ENCODE results near the gene FAM177A1. TPM values are rescaled to one million over a fixed set of nuclear protein-coding genes. Genes with fewer than 3 reads are reported as not detected.
"Not testable (repeated sequence)": the region's sequence is repeated elsewhere in the genome, so short reads cannot be mapped to it uniquely, and the experiment has no call there.

Gene FAM177A1
- polyA plus RNA-seq, 1 donor from 2014 or later = 124 TPM

- Histone ChIP-seq H3K36me3 (ENCODE audit: insufficient read depth, low read length) (no peaks in the 10 kb centered on the region), H3K9me2 (ENCODE audit: insufficient read depth, low read length) (no peaks in the 10 kb centered on the region), H3K27me3 (ENCODE audit: insufficient read depth, low read depth, low read length) (no peaks in the 10 kb centered on the region), H3K4me3 (ENCODE audit: low read length) (no peak overlapping the region), H3K9ac (ENCODE audit: low read length) (no peak overlapping the region), H3K9me3 (ENCODE audit: low read length) (peaks cover 6% of the 10 kb centered on the region), H3K4me2 (ENCODE audit: low read length) (no peak overlapping the region), H3K79me2 (replicated peaks; ENCODE audit: insufficient read depth, low read length) (no peaks in the 10 kb centered on the region), H3F3A (ENCODE audit: insufficient read depth, low read length, poor library complexity, severe bottlenecking) (no peaks in the 10 kb centered on the region), H3K27ac (ENCODE audit: low read length) (no peak overlapping the region), H4K20me1 (ENCODE audit: insufficient read depth) (no peaks in the 10 kb centered on the region), H2AFZ (ENCODE audit: low read depth, low read length) (no peak overlapping the region)
- TF ChIP-seq, protein P1, sequence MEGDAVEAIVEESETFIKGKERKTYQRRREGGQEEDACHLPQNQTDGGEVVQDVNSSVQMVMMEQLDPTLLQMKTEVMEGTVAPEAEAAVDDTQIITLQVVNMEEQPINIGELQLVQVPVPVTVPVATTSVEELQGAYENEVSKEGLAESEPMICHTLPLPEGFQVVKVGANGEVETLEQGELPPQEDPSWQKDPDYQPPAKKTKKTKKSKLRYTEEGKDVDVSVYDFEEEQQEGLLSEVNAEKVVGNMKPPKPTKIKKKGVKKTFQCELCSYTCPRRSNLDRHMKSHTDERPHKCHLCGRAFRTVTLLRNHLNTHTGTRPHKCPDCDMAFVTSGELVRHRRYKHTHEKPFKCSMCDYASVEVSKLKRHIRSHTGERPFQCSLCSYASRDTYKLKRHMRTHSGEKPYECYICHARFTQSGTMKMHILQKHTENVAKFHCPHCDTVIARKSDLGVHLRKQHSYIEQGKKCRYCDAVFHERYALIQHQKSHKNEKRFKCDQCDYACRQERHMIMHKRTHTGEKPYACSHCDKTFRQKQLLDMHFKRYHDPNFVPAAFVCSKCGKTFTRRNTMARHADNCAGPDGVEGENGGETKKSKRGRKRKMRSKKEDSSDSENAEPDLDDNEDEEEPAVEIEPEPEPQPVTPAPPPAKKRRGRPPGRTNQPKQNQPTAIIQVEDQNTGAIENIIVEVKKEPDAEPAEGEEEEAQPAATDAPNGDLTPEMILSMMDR (IDR thresholded peaks at IDR 0.05; ENCODE audit: poor library complexity, severe bottlenecking) = no peak
- TF ChIP-seq SMC3 (conservative IDR thresholded peaks at IDR 0.05; ENCODE audit: poor library complexity) = no peak
- TF ChIP-seq POLR2AphosphoS5 (IDR thresholded peaks at IDR 0.05) = no peak
- TF ChIP-seq RAD21 (conservative IDR thresholded peaks at IDR 0.05) = no peak
- no peak for TF ChIP-seq MXI1 (conservative IDR thresholded peaks at IDR 0.05; ENCODE audit: poor library complexity, severe bottlenecking)
- TF ChIP-seq TAF1 (IDR thresholded peaks at IDR 0.05; ENCODE audit: low read depth) = no peak
- TF ChIP-seq REST (IDR thresholded peaks at IDR 0.05; ENCODE audit: borderline replicate concordance) = no peak
- no peak for TF ChIP-seq EP300 (conservative IDR thresholded peaks at IDR 0.05; ENCODE audit: poor library complexity, severe bottlenecking)
- no peak for TF ChIP-seq EZH2 (IDR thresholded peaks at IDR 0.05; ENCODE audit: borderline replicate concordance, insufficient read depth, low read length, poor library complexity, severe bottlenecking)
These were observed 13.5 kb upstream of the FAM177A1 start for GRCh38 chr14:35032562-35032961.

DNA sequence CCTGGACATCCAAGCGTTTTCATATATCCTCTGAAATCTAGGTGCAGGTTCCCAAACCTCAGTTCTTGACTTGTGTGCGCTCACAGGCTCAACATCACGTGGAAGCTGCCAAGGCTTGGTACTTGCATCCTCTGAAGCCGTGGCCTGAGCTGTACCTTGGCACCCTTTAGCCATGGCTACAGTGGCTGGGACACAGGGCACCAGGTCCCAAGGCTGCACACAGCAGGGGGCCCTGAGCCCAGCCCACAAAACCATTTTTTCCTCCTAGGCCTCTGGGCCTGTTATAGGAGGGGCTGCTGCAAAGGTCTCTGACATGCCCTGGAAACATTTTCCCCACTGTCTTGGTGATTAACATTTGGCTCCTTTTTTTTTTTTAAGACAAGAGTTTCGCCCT is 11.6 kb upstream of the FAM177A1 start:
- H4K20me1 ChIP-seq (ENCODE audit: insufficient read depth) = no peaks in the 10 kb centered on the region
- H3K9me3 ChIP-seq (ENCODE audit: low read length) = peaks cover 6% of the 10 kb centered on the region
- H3K27ac ChIP-seq (ENCODE audit: low read length) = no peak overlapping the region
- H3K9ac ChIP-seq (ENCODE audit: low read length) = no peak overlapping the region
- H3K4me2 ChIP-seq (ENCODE audit: low read length) = no peak overlapping the region
- no peaks in the 10 kb centered on the region for H3F3A ChIP-seq (ENCODE audit: insufficient read depth, low read length, poor library complexity, severe bottlenecking)
- H3K36me3 ChIP-seq (ENCODE audit: insufficient read depth, low read length) = no peaks in the 10 kb centered on the region
- H2AFZ ChIP-seq (ENCODE audit: low read depth, low read length) = no peak overlapping the region
- TF ChIP-seq, protein P1 (IDR thresholded peaks at IDR 0.05; ENCODE audit: poor library complexity, severe bottlenecking) = no peak
- TF ChIP-seq RAD21 (conservative IDR thresholded peaks at IDR 0.05) (no peak), SMC3 (conservative IDR thresholded peaks at IDR 0.05; ENCODE audit: poor library complexity) (no peak), EP300 (conservative IDR thresholded peaks at IDR 0.05; ENCODE audit: poor library complexity, severe bottlenecking) (no peak), TAF1 (IDR thresholded peaks at IDR 0.05; ENCODE audit: low read depth) (no peak), MXI1 (conservative IDR thresholded peaks at IDR 0.05; ENCODE audit: poor library complexity, severe bottlenecking) (no peak), POLR2AphosphoS5 (IDR thresholded peaks at IDR 0.05) (no peak), EZH2 (IDR thresholded peaks at IDR 0.05; ENCODE audit: borderline replicate concordance, insufficient read depth, low read length, poor library complexity, severe bottlenecking) (no peak), REST (IDR thresholded peaks at IDR 0.05; ENCODE audit: borderline replicate concordance) (no peak)
- H3K27me3 ChIP-seq (ENCODE audit: insufficient read depth, low read depth, low read length) = no peaks in the 10 kb centered on the region
- no peaks in the 10 kb centered on the region for H3K9me2 ChIP-seq (ENCODE audit: insufficient read depth, low read length)
- H3K4me3 ChIP-seq (ENCODE audit: low read length) = no peak overlapping the region
- H3K79me2 ChIP-seq (replicated peaks; ENCODE audit: insufficient read depth, low read length) = no peaks in the 10 kb centered on the region

DNA sequence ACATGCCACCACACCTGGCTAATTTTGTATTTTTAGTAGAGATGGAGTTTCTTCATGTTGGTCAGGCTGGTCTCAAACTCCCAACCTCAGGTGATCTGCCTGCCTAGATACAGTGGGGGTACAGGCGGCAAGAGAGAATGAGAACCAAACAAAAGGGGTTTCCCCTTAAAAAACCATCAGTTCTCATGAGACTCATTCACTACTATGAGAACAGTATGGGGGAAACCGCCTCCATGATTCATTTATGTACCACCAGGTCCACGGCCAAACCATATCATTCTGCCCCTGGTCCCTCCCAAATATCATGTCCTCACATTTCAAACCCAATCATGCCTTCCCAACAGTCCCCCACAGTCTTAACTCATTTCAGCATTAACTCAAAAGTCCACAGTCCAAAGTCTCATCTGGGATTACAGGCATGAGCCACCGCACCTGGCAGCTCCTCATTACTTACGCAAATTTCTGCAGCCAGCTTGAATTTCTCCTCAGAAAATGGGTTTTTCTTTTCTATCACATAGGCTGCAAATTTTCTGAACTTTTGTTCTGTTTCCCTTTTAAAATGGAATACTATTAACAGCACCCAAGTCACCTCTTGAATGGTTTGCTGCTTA is 11.0 kb upstream of the FAM177A1 start:
- H3K27ac ChIP-seq (ENCODE audit: low read length); H3K79me2 ChIP-seq (replicated peaks; ENCODE audit: insufficient read depth, low read length); H4K20me1 ChIP-seq (ENCODE audit: insufficient read depth); H3K9ac ChIP-seq (ENCODE audit: low read length); H3K4me2 ChIP-seq (ENCODE audit: low read length); H3K4me3 ChIP-seq (ENCODE audit: low read length); H3K36me3 ChIP-seq (ENCODE audit: insufficient read depth, low read length); H2AFZ ChIP-seq (ENCODE audit: low read depth, low read length); H3K9me2 ChIP-seq (ENCODE audit: insufficient read depth, low read length); H3K9me3 ChIP-seq (ENCODE audit: low read length); H3F3A ChIP-seq (ENCODE audit: insufficient read depth, low read length, poor library complexity, severe bottlenecking); H3K27me3 ChIP-seq (ENCODE audit: insufficient read depth, low read depth, low read length): not testable (repeated sequence)

Data from neural cell (in vitro differentiated cells).